K562 (cell line): ENCODE data around the gene THEMIS. TPM values are rescaled to one million over a fixed set of nuclear protein-coding genes. Genes with fewer than 3 reads are reported as not detected.

Experiments used
- ATAC-seq: fragments of 200-7000 bp; cut with Tn5 transposase; 3 replicates; pipeline ENCODE4 v1.9.1; 2020; ENCODE audit warnings: moderate library complexity
- BruUV-seq: library from RNA; stranded (reverse); fragments of 400-500 nt; replicated peaks from 2 replicates; lab custom pipeline; 2021; lab: Mats Ljungman, UMichigan
- CTCF ChIA-PET: fragments of 300-600 bp; formaldehyde crosslinking; extraction: SDS; loops from one replicate; lab custom pipeline; 2021; ENCODE audit warnings: low intra/inter-chr PET ratio; lab: Yijun Ruan, JAX
- POLR2A ChIA-PET: fragments of 300-600, 350-650 bp; sonication (Branson Sonifier 250); formaldehyde crosslinking; extraction: SDS; loops from one replicate; lab custom pipeline; 2021; ENCODE audit warnings: antibody characterized with exemption, inconsistent platforms; lab: Yijun Ruan, JAX
- DNase-seq, 4 experiments: peaks; one replicate each; pipeline versions ENCODE4 v3.0.0 to v3.0.0-alpha.2; 2011 to 2018; ENCODE audit warnings: low spot score in 3 of 4, mixed read lengths in 3 of 4; ENCODE audit errors: extremely low read depth in 1 of 4
- FAIRE-seq: peaks from 2 replicates; lab custom pipeline; 2011; peaks lifted over from hg19 to GRCh38; lab: Jason Lieb, UNC
- H2AFZ ChIP-seq: 2 replicates; pipeline ENCODE4 v1.6.0; 2011; ENCODE audit warnings: low read depth, low read length, control low read depth, inconsistent platforms
- H3K27ac ChIP-seq: fragments of 200-600 bp; 3 replicates; pipeline ENCODE4 v1.8.0; 2011; ENCODE audit warnings: low read depth, mild to moderate bottlenecking, control low read depth, inconsistent platforms, low read length, moderate library complexity, mixed read lengths; ENCODE audit errors: extremely low read depth
- H3K27me3 ChIP-seq, 2 experiments: fragments of 300-600 bp in 1 of 2; 2 replicates in 1 of 2; 3 replicates in 1 of 2; pipeline versions ENCODE4 v1.6.0 to v1.8.0; 2011; ENCODE audit warnings: inconsistent platforms in 2 of 2, low read length in 2 of 2, mild to moderate bottlenecking in 1 of 2, mixed read lengths in 1 of 2, moderate library complexity in 1 of 2; ENCODE audit not compliant: control insufficient read depth in 2 of 2, insufficient read depth in 2 of 2
- H3K36me3 ChIP-seq: fragments of 300-600 bp; 3 replicates; pipeline ENCODE4 v1.8.0; 2011; ENCODE audit warnings: mild to moderate bottlenecking, low read length, inconsistent platforms; ENCODE audit not compliant: control insufficient read depth, insufficient read depth
- H3K4me1 ChIP-seq, 2 experiments: fragments of 200-600 bp in 1 of 2; replicated peaks in 1 of 2; 2 replicates in 1 of 2; 3 replicates in 1 of 2; pipeline versions ENCODE4 v1.5.1 to v1.8.0; 2011; ENCODE audit warnings: inconsistent platforms in 2 of 2, low read length in 2 of 2, mild to moderate bottlenecking in 1 of 2, mixed read lengths in 1 of 2, moderate library complexity in 1 of 2; ENCODE audit not compliant: control insufficient read depth in 2 of 2, insufficient read depth in 2 of 2
- H3K4me2 ChIP-seq: 2 replicates; pipeline ENCODE4 v1.6.1; 2011; ENCODE audit warnings: low read length, control low read depth, inconsistent platforms, mixed read lengths; ENCODE audit not compliant: insufficient read depth
- H3K4me3 ChIP-seq: fragments of 200-600 bp; sonication (generic), shearing (Covaris generic); 2 replicates; pipeline ENCODE4 v1.5.1; 2016; ENCODE audit warnings: control low read depth, inconsistent platforms
- H3K79me2 ChIP-seq: fragments of 200-600 bp; 3 replicates; pipeline ENCODE4 v1.8.0; 2011; ENCODE audit warnings: low read length, inconsistent platforms; ENCODE audit not compliant: control insufficient read depth, insufficient read depth
- H3K9ac ChIP-seq, 2 experiments: 2 replicates each; pipeline versions ENCODE4 v1.6.0 to v1.6.1; 2011; ENCODE audit warnings: low read depth in 2 of 2, low read length in 2 of 2, control low read depth in 1 of 2, inconsistent platforms in 1 of 2, mild to moderate bottlenecking in 1 of 2, mixed read lengths in 1 of 2; ENCODE audit not compliant: insufficient read depth in 1 of 2
- H3K9me1 ChIP-seq: one replicate; pipeline ENCODE4 v1.6.0; 2011; ENCODE audit warnings: inconsistent platforms, mild to moderate bottlenecking, low read length, moderate library complexity; ENCODE audit not compliant: control insufficient read depth, insufficient read depth
- H3K9me3 ChIP-seq: replicated peaks from 2 replicates; pipeline ENCODE4 v1.5.1; 2011; ENCODE audit warnings: low read depth, low read length, inconsistent platforms; ENCODE audit not compliant: control insufficient read depth, insufficient read depth
- H4K20me1 ChIP-seq: replicated peaks from 2 replicates; pipeline ENCODE4 v1.6.1; 2011; ENCODE audit warnings: low read length, inconsistent platforms, mixed read lengths; ENCODE audit not compliant: control insufficient read depth, insufficient read depth
- ATF2 ChIP-seq: sonication (generic); formaldehyde crosslinking; IDR thresholded peaks from 2 replicates; pipeline ENCODE4 v1.8.1; 2022; ENCODE audit warnings: missing genetic modification reagents
- CSDE1 ChIP-seq, 2 experiments: fragments of 450-650 bp; IDR thresholded peaks; 2 replicates each; pipeline ENCODE4 v1.6.1; 2016; ENCODE audit warnings: mild to moderate bottlenecking in 1 of 2
- FOXM1 ChIP-seq, 2 experiments: fragments of 450-650 bp in 1 of 2; sonication (generic) in 1 of 2; formaldehyde crosslinking in 1 of 2; IDR thresholded peaks; 2 replicates each; pipeline versions ENCODE4 v1.6.1 to v1.9.0; 2017 to 2022; ENCODE audit warnings: low read depth in 2 of 2, mild to moderate bottlenecking in 2 of 2, missing genetic modification reagents in 1 of 2, moderate library complexity in 1 of 2
- GTF2B ChIP-seq: IDR thresholded peaks from 2 replicates; pipeline ENCODE4 v1.6.1; 2011; ENCODE audit not compliant: insufficient read length; ENCODE audit errors: extremely low read depth
- GTF2F1 ChIP-seq: IDR thresholded peaks from 2 replicates; pipeline ENCODE4 v1.6.1; 2011; ENCODE audit warnings: low read depth, low read length, improper control_type of control experiment
- JUND ChIP-seq, 2 experiments: IDR thresholded peaks; 2 replicates in 1 of 2; 3 replicates in 1 of 2; pipeline ENCODE4 v1.6.1; 2011; ENCODE audit warnings: borderline replicate concordance in 2 of 2, low read depth in 2 of 2, low read length in 2 of 2, improper control_type of control experiment in 1 of 2, missing biosample characterization in 1 of 2, missing genetic modification characterization in 1 of 2, missing genetic modification reagents in 1 of 2
- KAT8 ChIP-seq: fragments of 450-650 bp; IDR thresholded peaks from 2 replicates; pipeline ENCODE4 v1.6.1; 2016; ENCODE audit warnings: low read depth, mild to moderate bottlenecking
- LARP7 ChIP-seq: fragments of 450-650 bp; IDR thresholded peaks from 2 replicates; pipeline ENCODE4 v1.6.1; 2016
- MAZ ChIP-seq, 2 experiments: fragments of 450-650 bp in 1 of 2; sonication (generic) in 1 of 2; formaldehyde crosslinking; IDR thresholded peaks in 1 of 2; conservative IDR thresholded peaks in 1 of 2; 2 replicates each; pipeline versions ENCODE4 v1.4.0 to v1.5.0; 2020; ENCODE audit warnings: mild to moderate bottlenecking in 1 of 2, missing genetic modification reagents in 1 of 2
- MCM5 ChIP-seq: fragments of 450-650 bp; IDR thresholded peaks from 2 replicates; pipeline ENCODE4 v1.6.1; 2016; ENCODE audit warnings: low read depth
- MTA1 ChIP-seq: fragments of 450-650 bp; IDR thresholded peaks from 2 replicates; pipeline ENCODE4 v1.6.1; 2017; ENCODE audit warnings: borderline replicate concordance
- NELFE ChIP-seq: IDR thresholded peaks from 2 replicates; pipeline ENCODE4 v1.6.1; 2011; ENCODE audit warnings: mild to moderate bottlenecking; ENCODE audit not compliant: insufficient read depth, insufficient read length
- SAP30 ChIP-seq: fragments of 200-600 bp; sonication (generic); IDR thresholded peaks from 2 replicates; pipeline ENCODE4 v1.6.1; 2012; ENCODE audit warnings: borderline replicate concordance, low read depth, mild to moderate bottlenecking, moderate library complexity, low read length, control low read depth, inconsistent platforms; ENCODE audit not compliant: insufficient read depth, poor library complexity, severe bottlenecking
- YBX1 ChIP-seq: fragments of 450-650 bp; IDR thresholded peaks from 2 replicates; pipeline ENCODE4 v1.7.1; 2016; ENCODE audit warnings: mild to moderate bottlenecking
- ZC3H4 ChIP-seq: sonication (generic); formaldehyde crosslinking; IDR thresholded peaks from 2 replicates; pipeline ENCODE4 v1.9.0; 2021; ENCODE audit warnings: missing genetic modification reagents, borderline replicate concordance
- ZEB2 ChIP-seq: fragments of 450-650 bp; IDR thresholded peaks from 2 replicates; pipeline ENCODE4 v1.6.1; 2016
- ZNF175 ChIP-seq: fragments of 200-800 bp; sonication (Bioruptor generic); IDR thresholded peaks from 2 replicates; pipeline ENCODE4 v1.6.1; 2016; ENCODE audit warnings: low read depth, mild to moderate bottlenecking, missing genetic modification characterization, missing compliant biosample characterization
- ZNF507 ChIP-seq: conservative IDR thresholded peaks from 2 replicates; pipeline ENCODE4 v1.6.1; 2017; ENCODE audit warnings: missing genetic modification characterization, missing compliant biosample characterization
- WGBS: fragments of 100-300 bp; shearing (Covaris generic); methylation state at CpG from one replicate; pipeline ENCODE4 v1.1.6; 2016; ENCODE audit warnings: low coverage, mixed read lengths; ENCODE audit not compliant: insufficient coverage; ENCODE audit errors: missing lambda C conversion rate; 5-methylcytosine and 5-hydroxymethylcytosine counted together
- in situ Hi-C: fragments of 300-500 bp; cut with MboI; formaldehyde crosslinking; loops from 4 replicates; pipeline ENCODE4 v1.15.0; 2018; ENCODE audit warnings: inconsistent platforms, mixed read lengths
- intact Hi-C: fragments of 100-400 bp; cut with micrococcal nuclease; formaldehyde crosslinking; loops from 2 replicates; pipeline ENCODE4 v1.14.2; 2022
- polyA plus RNA-seq, 8 experiments: library from polyadenylated mRNA; depleted of rRNA in 4 of 8; stranded (reverse) in 5 of 8; unstranded in 3 of 8; fragments of >200 nt; fragmentation: Nextera tagmentation in 2 of 8; fragmentation: Illumina TruSeq in 1 of 8; extraction: Ambion mirVana in 2 of 8; extraction: Trizol in 1 of 8; gene quantifications; 2 replicates each; pipeline versions ENCODE4 v1.2.1 to v1.2.3, GENCODE V29; 2011 to 2014; ENCODE audit warnings: inconsistent platforms in 1 of 8, missing spikeins in 1 of 8
- total RNA-seq, 7 experiments: library from RNA; depleted of rRNA in 6 of 7; stranded (reverse); fragments of >200 nt in 6 of 7; fragmentation: Illumina TruSeq in 2 of 7; extraction: Trizol in 2 of 7; gene quantifications; 2 replicates each; pipeline versions ENCODE4 v1.2.1 to v1.2.3, GENCODE V29; 2011 to 2021; ENCODE audit warnings: low replicate concordance in 1 of 7

Gene THEMIS
- total and polyA plus RNA-seq, 9 of the 15 experiments (the other 6 are each of a cell fraction or from before 2014, with no cell fraction given) = 0.09 TPM; not detected in 8

- TF ChIP-seq GTF2B = no peak
- TF ChIP-seq ZC3H4 (CRISPR knock-in tag) = no peak
- TF ChIP-seq YBX1 = no peak
- TF ChIP-seq MTA1 = no peak
- no peak for TF ChIP-seq NELFE
- TF ChIP-seq JUND (IDR thresholded peaks at IDR 0.05; ENCODE audit: borderline replicate concordance, low read depth, low read length) = no peak
- TF ChIP-seq JUND (tag; IDR thresholded peaks at IDR 0.05; ENCODE audit: borderline replicate concordance, low read depth, low read length) = no peak
- TF ChIP-seq SAP30 = no peak
Measured at GRCh38 chr6:127860723-127861122, 40.1 kb downstream of the THEMIS start (continued).

GRCh38 chr6:127859956-127860355 is 40.9 kb downstream of the THEMIS start:
- Histone ChIP-seq H3K36me3 (no peaks in the 10 kb centered on the region), H3K4me3 (no peak overlapping the region), H4K20me1 (no peaks in the 10 kb centered on the region), H3K27ac (no peak overlapping the region), H2AFZ (no peak overlapping the region), H3K9ac (no peak overlapping the region), H3K4me2 (no peak overlapping the region), H3K27me3 (no peaks in the 10 kb centered on the region), H3K79me2 (no peaks in the 10 kb centered on the region), H3K9me3 (no peaks in the 10 kb centered on the region; the same call in 1 of the 2 replicates), H3K9me1 (no peaks in the 10 kb centered on the region), H3K4me1 (no peaks in the 10 kb centered on the region)
- ATAC-seq (no peak), DNase-seq (no peak), FAIRE-seq (no peak)
- ChIA-PET POLR2A (no interaction called here), CTCF (no interaction called here)
- intact Hi-C loops (no loop called here), in situ Hi-C loops (no loop called here)
- WGBS = 3% methylated on average over 2 of the region's 2 CpGs
- no TSS peak for BruUV-seq
- TF ChIP-seq ZNF507 (tag) (no peak), ATF2 (no peak), LARP7 (no peak), MCM5 (no peak), FOXM1 (IDR thresholded peaks at IDR 0.05; ENCODE audit: low read depth) (no peak), FOXM1 (CRISPR knock-in tag; IDR thresholded peaks at IDR 0.05; ENCODE audit: low read depth) (no peak), GTF2F1 (no peak), ZEB2 (no peak), KAT8 (no peak), CSDE1 (IDR thresholded peaks at IDR 0.05) (no peak), MAZ (CRISPR knock-in tag; conservative IDR thresholded peaks at IDR 0.05 in 1 of 2, IDR thresholded peaks at IDR 0.05 in 1 of 2) (no peak), ZNF175 (no peak)
